ENCODE measurements around the gene GATA5. TPM values are rescaled to one million over a fixed set of nuclear protein-coding genes. Genes with fewer than 3 reads are reported as not detected.

The GATA5 gene
- polyA plus RNA-seq, 1 of the 3 experiments (the other 2 are of a cell fraction): not detected

DNA sequence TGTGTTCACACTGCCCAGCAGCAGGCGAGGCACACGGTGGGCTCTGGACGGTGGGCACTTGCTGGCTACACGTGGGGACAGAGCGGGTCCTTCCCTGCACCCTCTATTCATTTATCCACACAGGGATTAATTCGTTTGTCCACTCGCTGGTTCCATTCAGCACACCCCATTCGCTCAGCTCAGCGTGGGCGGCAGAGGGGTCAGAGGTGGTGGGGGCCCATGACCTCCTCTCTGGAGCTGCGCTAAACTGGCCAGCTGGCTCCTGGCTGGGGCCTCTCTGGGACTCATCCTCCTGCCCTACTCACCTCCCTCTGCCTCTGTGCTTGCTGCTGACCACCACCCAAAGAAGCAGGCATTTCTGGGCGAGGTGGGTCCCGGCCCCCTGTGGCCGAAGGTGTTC is 27.0 kb downstream of the GATA5 start:
- no peaks in the 10 kb centered on the region for H3K79me2 ChIP-seq (ENCODE audit: insufficient read depth)
- ChIA-PET POLR2A (no interaction called here), CTCF (interaction anchor here (1.1 to 1.4 kb wide), 2 partner anchors 11 to 41 kb away, joined by 4 read pairs; no protein-coding TSS in a partner anchor)
- WGBS (ENCODE audit: low lambda C conversion rate): 66% methylated on average over 13 of the region's 14 CpGs
- no peak overlapping the region for H2AFZ ChIP-seq (ENCODE audit: low read depth)
- no peak for DNase-seq
- H3K9me3 ChIP-seq: no peaks in the 10 kb centered on the region
- H3K4me1 ChIP-seq (ENCODE audit: control insufficient read depth in 1 of 2, insufficient read depth in 2 of 2, low read depth in 1 of 2, low read length in 1 of 2): peaks cover 0 to 8% of the 10 kb centered on the region in 2 experiments; a peak in 1 of 4 replicates
- H4K20me1 ChIP-seq (ENCODE audit: insufficient read depth): no peaks in the 10 kb centered on the region
- no peak overlapping the region for H3K9ac ChIP-seq
- no peaks in the 10 kb centered on the region for H3F3A ChIP-seq (replicated peaks; ENCODE audit: insufficient read depth)
- no peak overlapping the region for H3K4me2 ChIP-seq
- no peak overlapping the region for H3K4me3 ChIP-seq (ENCODE audit: low read depth in 2 of 2, low read length in 1 of 2)
- TF ChIP-seq, protein P1, sequence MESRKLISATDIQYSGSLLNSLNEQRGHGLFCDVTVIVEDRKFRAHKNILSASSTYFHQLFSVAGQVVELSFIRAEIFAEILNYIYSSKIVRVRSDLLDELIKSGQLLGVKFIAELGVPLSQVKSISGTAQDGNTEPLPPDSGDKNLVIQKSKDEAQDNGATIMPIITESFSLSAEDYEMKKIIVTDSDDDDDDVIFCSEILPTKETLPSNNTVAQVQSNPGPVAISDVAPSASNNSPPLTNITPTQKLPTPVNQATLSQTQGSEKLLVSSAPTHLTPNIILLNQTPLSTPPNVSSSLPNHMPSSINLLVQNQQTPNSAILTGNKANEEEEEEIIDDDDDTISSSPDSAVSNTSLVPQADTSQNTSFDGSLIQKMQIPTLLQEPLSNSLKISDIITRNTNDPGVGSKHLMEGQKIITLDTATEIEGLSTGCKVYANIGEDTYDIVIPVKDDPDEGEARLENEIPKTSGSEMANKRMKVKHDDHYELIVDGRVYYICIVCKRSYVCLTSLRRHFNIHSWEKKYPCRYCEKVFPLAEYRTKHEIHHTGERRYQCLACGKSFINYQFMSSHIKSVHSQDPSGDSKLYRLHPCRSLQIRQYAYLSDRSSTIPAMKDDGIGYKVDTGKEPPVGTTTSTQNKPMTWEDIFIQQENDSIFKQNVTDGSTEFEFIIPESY (IDR thresholded peaks at IDR 0.05; ENCODE audit: borderline replicate concordance, low read depth): no peak
- TF ChIP-seq MEF2A (IDR thresholded peaks at IDR 0.05; ENCODE audit: borderline replicate concordance, low read depth) (no peak), GATA2 (CRISPR knock-in tag; IDR thresholded peaks at IDR 0.05) (no peak), TCF12 (IDR thresholded peaks at IDR 0.05) (no peak), GABPA (IDR thresholded peaks at IDR 0.05; ENCODE audit: low read depth) (no peak), RCOR1 (IDR thresholded peaks at IDR 0.05; ENCODE audit: low read length) (no peak), NFIC (IDR thresholded peaks at IDR 0.05; ENCODE audit: borderline replicate concordance) (no peak), JUND (IDR thresholded peaks at IDR 0.05) (no peak)
- TF ChIP-seq, protein P2, sequence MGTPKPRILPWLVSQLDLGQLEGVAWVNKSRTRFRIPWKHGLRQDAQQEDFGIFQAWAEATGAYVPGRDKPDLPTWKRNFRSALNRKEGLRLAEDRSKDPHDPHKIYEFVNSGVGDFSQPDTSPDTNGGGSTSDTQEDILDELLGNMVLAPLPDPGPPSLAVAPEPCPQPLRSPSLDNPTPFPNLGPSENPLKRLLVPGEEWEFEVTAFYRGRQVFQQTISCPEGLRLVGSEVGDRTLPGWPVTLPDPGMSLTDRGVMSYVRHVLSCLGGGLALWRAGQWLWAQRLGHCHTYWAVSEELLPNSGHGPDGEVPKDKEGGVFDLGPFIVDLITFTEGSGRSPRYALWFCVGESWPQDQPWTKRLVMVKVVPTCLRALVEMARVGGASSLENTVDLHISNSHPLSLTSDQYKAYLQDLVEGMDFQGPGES (IDR thresholded peaks at IDR 0.05; ENCODE audit: low read depth, low read length): no peak
- TF ChIP-seq, protein P3, sequence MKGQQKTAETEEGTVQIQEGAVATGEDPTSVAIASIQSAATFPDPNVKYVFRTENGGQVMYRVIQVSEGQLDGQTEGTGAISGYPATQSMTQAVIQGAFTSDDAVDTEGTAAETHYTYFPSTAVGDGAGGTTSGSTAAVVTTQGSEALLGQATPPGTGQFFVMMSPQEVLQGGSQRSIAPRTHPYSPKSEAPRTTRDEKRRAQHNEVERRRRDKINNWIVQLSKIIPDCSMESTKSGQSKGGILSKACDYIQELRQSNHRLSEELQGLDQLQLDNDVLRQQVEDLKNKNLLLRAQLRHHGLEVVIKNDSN (IDR thresholded peaks at IDR 0.05; ENCODE audit: borderline replicate concordance, low read depth): no peak
- TF ChIP-seq, protein P4, sequence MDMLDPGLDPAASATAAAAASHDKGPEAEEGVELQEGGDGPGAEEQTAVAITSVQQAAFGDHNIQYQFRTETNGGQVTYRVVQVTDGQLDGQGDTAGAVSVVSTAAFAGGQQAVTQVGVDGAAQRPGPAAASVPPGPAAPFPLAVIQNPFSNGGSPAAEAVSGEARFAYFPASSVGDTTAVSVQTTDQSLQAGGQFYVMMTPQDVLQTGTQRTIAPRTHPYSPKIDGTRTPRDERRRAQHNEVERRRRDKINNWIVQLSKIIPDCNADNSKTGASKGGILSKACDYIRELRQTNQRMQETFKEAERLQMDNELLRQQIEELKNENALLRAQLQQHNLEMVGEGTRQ (IDR thresholded peaks at IDR 0.05; ENCODE audit: borderline replicate concordance, low read depth, low read length): no peak
- TF ChIP-seq, protein P5, sequence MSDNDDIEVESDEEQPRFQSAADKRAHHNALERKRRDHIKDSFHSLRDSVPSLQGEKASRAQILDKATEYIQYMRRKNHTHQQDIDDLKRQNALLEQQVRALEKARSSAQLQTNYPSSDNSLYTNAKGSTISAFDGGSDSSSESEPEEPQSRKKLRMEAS (IDR thresholded peaks at IDR 0.05; ENCODE audit: low read depth): no peak
- no peaks in the 10 kb centered on the region for H3K36me3 ChIP-seq (replicated peaks in 1 of 2; ENCODE audit: control insufficient read depth in 1 of 2, insufficient read depth in 2 of 2, low read length in 1 of 2)
- no peaks in the 10 kb centered on the region for H3K27me3 ChIP-seq (ENCODE audit: insufficient read depth)
- H3K9me2 ChIP-seq: no peaks in the 10 kb centered on the region
- no peak overlapping the region for H3K27ac ChIP-seq (ENCODE audit: low read depth in 2 of 2, low read length in 1 of 2)

DNA sequence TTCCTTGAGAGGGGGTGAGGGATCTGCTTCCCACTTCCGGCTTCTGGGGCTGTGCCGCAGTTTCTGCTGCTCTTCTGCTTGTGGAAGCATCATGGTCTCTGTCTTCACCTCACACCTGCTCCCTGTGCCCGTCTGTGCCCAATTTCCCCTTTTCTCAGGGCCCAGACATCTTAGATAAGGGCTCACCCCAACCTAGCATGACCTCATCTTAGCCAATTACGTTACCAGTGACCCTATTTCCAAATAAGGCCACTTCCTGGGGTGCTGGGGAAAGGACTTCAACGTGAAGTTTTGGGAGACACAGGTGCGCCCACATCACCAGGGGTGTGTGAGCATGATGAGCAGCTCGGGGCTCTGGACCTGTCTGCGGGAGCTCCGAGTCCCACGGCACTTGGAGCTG is 27.8 kb downstream of the GATA5 start:
- TF ChIP-seq MXI1 (IDR thresholded peaks at IDR 0.05; ENCODE audit: low read depth, low read length) (no peak), YY1 (IDR thresholded peaks at IDR 0.05; ENCODE audit: low read depth) (no peak), JUND (IDR thresholded peaks at IDR 0.05) (no peak), TAF1 (IDR thresholded peaks at IDR 0.05; ENCODE audit: borderline replicate concordance, low read depth, low read length) (no peak), TEAD4 (IDR thresholded peaks at IDR 0.05; ENCODE audit: borderline replicate concordance, insufficient read depth) (no peak), CHD2 (IDR thresholded peaks at IDR 0.05; ENCODE audit: low read length, partially characterized antibody) (no peak), SMC3 (IDR thresholded peaks at IDR 0.05; ENCODE audit: low read depth, low read length) (no peak), FOXM1 (IDR thresholded peaks at IDR 0.05; ENCODE audit: low read depth) (no peak), RAD21 (IDR thresholded peaks at IDR 0.05; ENCODE audit: low read length) (no peak), GATA2 (CRISPR knock-in tag; IDR thresholded peaks at IDR 0.05) (no peak), ELF1 (IDR thresholded peaks at IDR 0.05) (no peak), EP300 (IDR thresholded peaks at IDR 0.05; ENCODE audit: borderline replicate concordance in 1 of 2, low read depth in 1 of 2, low read length in 1 of 2) (no peak)
- TF ChIP-seq, protein P6, sequence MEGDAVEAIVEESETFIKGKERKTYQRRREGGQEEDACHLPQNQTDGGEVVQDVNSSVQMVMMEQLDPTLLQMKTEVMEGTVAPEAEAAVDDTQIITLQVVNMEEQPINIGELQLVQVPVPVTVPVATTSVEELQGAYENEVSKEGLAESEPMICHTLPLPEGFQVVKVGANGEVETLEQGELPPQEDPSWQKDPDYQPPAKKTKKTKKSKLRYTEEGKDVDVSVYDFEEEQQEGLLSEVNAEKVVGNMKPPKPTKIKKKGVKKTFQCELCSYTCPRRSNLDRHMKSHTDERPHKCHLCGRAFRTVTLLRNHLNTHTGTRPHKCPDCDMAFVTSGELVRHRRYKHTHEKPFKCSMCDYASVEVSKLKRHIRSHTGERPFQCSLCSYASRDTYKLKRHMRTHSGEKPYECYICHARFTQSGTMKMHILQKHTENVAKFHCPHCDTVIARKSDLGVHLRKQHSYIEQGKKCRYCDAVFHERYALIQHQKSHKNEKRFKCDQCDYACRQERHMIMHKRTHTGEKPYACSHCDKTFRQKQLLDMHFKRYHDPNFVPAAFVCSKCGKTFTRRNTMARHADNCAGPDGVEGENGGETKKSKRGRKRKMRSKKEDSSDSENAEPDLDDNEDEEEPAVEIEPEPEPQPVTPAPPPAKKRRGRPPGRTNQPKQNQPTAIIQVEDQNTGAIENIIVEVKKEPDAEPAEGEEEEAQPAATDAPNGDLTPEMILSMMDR (IDR thresholded peaks at IDR 0.05): no peak
- WGBS (ENCODE audit: low lambda C conversion rate): 53% methylated on average over 7 of the region's 10 CpGs
- Histone ChIP-seq H3K4me1 (ENCODE audit: control insufficient read depth in 1 of 2, insufficient read depth in 2 of 2, low read depth in 1 of 2, low read length in 1 of 2) (peaks cover 0 to 8% of the 10 kb centered on the region in 2 experiments; a peak in 1 of 4 replicates), H3K9me3 (no peaks in the 10 kb centered on the region), H3K27ac (ENCODE audit: low read depth in 2 of 2, low read length in 1 of 2) (no peak overlapping the region), H3K4me3 (ENCODE audit: low read depth in 2 of 2, low read length in 1 of 2) (no peak overlapping the region), H3K36me3 (replicated peaks in 1 of 2; ENCODE audit: control insufficient read depth in 1 of 2, insufficient read depth in 2 of 2, low read length in 1 of 2) (no peaks in the 10 kb centered on the region), H3F3A (replicated peaks; ENCODE audit: insufficient read depth) (no peaks in the 10 kb centered on the region), H4K20me1 (ENCODE audit: insufficient read depth) (no peaks in the 10 kb centered on the region), H3K9ac (no peak overlapping the region), H3K9me2 (no peaks in the 10 kb centered on the region), H3K27me3 (ENCODE audit: insufficient read depth) (no peaks in the 10 kb centered on the region), H3K4me2 (no peak overlapping the region), H2AFZ (ENCODE audit: low read depth) (no peak overlapping the region), H3K79me2 (ENCODE audit: insufficient read depth) (no peaks in the 10 kb centered on the region)
- DNase-seq: no peak
- CTCF ChIA-PET: interaction anchor here (1.1 kb wide), 1 partner anchor 42 kb away, joined by 4 read pairs; no protein-coding TSS in a partner anchor
- POLR2A ChIA-PET: no interaction called here
